DMS53 treated with DMSO at 0.1 percent for 48 hours (cell line): Measurements from ENCODE around the gene AQP11.
A peak's percentile ranks its signal among the peaks of the same experiment; 100 is the strongest.
"Not testable (repeated sequence)": the region's sequence is repeated elsewhere in the genome, so short reads cannot be mapped to it uniquely, and the experiment has no call there.

ENCODE experiments used
- DNase-seq: peaks from one replicate; lab custom pipeline; 2025; ENCODE audit not compliant: unreplicated experiment; lab: John Stamatoyannopoulos, UW

Gene AQP11

GRCh38 chr11:77589521-77590193, at the start of gene AQP11:
AQP11 (plus strand) TSS chr11:77589953; CDS start chr11:77589993, 40 bp downstream.
- peak; percentile 98 for DNase-seq

DNA sequence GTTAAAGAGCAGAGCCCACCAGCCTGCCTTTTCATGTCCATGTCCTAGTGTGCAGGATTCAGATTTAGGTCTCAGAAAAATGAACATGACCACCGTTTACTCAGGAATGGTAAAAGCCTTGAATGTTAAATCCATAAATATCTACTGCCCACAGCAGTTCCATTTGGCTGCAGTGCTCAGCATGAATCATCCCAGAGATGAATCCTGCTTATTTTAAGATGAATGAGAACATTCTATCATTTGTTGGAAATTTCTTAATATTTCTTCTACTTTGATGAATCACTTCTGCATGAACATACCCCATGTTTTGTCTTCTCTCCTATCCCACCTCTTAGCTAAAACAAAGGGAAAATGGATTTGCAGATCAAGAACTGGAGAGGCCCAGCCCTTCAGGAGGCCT, 47.5 kb upstream of the AQP11 start:
- no peak for DNase-seq

- peak; percentile 70 for DNase-seq
These were observed 42.5 kb upstream of the AQP11 start for GRCh38 chr11:77547047-77547836.

DNA sequence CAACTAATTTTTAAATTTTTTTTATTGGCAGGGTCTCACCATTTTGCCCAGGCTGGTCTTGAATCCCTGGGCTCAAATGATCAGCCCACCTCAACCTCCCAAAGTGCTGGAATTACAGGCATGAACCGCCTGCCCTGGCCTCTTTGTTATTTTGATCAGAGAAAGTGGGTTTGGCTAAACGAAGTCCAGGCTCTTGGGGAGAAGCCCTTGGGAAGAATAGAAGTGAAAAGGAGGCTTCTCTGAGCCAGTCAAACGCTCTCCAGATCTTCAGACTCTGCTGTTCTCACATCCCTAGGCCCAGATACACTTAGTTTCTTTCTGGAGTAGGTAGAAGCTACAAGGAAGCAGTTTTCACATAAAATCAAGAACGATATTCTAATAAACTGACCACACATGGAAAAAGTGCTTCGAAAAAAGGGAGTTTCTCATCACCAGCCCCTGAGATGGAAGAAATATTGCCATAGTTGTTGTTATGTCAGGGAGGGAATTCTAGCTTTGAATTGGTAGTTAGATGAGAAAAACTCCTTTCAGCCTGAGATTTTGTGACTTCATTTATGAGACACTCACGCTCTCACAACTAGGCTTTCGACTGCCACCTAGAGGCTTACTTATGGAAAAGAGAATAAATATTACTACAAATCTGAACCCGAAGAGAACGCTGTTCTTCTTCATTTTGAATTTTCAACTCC, 41.7 kb upstream of the AQP11 start:
- DNase-seq, result peak; percentile 95

DNA sequence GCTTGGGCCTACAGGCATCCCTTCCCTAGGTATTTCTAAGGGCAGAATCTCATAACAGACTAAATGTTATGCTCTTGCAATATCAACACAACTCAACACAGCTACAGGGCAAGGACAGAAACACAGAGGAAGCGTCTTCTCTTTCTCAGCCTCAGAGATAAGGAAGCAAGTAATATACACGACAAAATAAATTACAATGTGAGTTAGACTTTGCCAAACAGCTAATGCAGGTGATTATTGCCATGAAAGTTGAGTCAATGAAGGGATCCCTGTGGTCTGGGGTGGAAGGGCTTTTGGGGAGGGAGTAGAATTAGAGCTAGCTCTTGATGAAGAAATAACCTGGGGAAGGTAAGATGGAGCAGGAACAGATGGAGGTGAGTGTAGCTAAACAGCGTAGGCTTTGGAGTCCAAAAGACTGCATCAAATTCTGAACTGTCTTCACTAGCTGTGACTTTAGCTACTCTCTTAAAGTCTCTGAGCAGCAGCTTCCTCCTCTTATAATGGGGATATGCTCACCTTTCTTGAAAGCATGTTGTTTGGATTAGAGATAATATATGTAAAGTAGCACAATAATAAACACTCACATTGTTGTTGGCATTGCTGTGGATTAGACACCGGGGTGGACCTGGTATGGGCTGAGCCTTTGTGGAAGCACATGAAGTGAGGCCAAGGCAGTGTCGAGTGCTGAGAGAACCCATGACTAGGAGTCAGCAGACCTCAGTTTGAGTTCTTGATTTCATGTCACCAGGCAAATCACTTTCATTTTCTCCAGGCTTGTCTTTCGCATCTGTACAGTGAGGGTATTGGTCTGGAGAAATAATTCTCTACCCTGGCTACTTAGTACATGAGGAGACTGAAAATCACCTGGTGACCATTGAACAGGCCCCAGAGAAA, 41.0 kb upstream of the AQP11 start:
- DNase-seq, result no peak

DNA sequence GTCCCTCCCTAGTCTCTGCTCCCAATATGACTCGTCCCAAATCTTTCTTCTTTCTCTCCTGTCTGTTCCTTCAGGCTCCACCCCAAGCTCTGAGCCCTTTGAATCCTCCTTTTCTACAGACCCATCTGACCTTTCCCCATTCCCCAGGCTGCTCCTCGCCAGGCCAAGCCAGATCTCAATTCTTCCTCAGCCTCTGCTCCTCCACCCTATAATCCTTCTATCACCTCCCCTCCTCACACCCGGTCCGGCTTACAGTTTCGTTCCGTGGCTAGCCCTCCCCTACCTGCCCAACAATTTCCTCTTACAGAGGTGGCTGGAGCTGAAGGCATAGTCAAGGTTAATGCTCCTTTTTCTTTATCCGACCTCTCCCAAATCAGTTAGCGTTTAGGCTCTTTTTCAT, 38.3 kb upstream of the AQP11 start:
- DNase-seq, result not testable (repeated sequence)

DNA sequence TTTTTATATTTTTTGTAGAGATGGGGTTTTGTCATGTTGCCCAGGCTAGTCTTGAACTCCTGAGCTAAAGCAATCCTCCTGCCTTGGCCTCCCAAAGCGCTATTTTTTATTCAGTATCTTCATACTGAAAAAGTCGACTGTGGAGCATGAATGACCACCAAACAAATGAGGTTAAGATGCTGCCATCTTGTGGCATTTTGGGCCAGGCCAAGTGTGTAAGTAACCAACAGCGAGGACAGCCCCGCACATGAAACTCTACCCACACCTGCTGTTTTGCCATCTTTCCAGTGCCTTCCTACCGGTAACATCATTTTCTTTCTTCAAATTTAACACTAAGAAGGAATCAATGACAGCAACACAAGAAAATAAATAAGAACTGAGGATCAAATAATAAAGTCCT, 32.2 kb upstream of the AQP11 start:
- DNase-seq, result peak; percentile 58

- DNase-seq, result no peak
These were observed 31.4 kb upstream of the AQP11 start for GRCh38 chr11:77558380-77558779.

DNA sequence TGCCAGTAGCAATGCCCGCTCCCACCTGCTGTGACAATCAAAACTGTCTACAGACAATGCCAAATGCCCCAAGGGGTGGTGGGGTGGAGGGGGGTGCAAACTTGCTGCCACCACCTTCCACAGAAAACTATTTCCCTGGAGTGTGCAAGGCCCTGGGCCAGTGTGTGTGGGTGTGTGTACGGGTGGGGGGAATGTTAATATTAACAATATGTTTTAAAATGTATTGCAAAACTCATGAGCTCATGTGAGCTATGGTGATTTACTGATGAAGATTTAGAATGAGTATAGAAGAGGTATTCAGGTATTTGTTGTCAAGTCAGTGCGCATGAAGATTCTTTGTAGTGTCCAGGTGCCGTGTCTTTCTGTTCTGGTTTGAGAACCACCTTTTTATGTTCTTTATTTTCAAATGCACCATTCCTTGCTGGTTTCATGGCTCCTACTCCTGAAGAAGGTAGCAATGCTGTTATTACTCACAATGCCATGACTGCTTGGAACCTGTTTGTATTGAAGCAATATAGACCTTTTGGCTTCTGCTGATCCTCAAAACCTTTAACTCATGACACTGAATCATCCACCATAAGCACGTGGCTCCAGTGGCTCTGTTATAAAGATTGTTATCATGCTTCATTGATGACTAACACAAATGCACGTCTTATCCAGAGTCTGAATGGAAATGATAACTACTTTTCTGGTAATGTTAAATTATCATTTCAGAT, 29.9 kb upstream of the AQP11 start:
- no peak for DNase-seq

DNA sequence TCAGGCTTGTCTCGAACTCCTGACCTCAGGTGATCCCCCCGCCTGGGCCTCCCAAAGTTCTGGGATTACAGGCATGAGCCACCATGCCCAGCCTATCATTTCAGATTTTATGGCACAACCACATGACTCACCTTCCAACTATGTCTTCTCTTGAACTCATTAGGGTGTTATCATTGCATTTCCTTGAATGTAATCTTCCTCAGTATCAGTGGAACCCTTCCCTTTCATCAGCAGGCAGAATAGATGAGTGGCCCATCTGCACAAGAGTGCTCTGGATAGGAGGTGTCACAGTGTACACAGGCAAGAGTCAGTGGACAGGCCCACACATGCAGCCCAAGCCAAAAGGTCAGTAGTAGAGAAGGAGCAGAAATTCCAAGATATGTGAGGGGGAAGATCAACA, 29.1 kb upstream of the AQP11 start:
- DNase-seq, result no peak

GRCh38 chr11:77561257-77561656, 28.5 kb upstream of the AQP11 start:
- no peak for DNase-seq

DNA sequence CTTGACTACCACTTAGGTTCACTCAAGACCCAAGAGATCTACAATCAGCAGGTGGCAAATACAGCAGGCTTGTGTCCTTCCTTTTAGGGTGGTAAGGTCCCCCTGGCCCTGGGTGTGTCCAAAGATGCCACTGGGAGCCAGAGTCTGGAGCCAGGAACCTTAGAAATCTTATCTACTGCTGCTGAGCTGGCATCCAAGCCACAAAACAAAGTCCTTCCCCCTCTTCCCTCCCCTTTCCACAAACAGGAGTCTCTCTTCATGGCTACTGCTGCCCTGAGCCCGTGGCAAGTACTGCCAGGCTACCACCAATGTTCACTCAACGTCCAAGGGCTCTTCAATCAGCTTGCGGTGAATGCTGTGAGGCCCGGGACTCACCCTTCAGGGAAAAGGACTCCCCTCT, 21.4 kb upstream of the AQP11 start:
- no peak for DNase-seq

- no peak for DNase-seq
These were observed 20.7 kb upstream of the AQP11 start for GRCh38 chr11:77568916-77569675.

DNA sequence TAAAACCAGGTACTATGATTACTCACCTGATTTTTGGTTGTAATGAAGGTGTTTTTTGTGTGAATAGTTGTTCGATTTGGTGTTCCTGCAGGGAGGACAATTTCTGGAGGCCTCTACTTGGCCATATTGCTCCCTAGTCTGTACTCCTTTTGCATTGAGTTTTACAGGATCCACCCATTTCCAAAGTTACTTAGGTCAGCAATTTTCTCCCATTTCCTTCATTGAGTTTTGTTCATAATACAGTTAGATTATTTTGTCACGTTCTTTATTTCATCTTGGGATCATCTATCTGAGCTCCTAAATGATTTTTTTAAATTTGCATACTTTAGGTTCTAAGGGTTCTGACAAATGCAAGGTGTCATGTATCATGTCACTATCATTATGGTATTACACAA, 20.1 kb upstream of the AQP11 start:
- no peak for DNase-seq

- DNase-seq, result not testable (repeated sequence)
These were observed 18.9 kb upstream of the AQP11 start for GRCh38 chr11:77570896-77571295.

DNA sequence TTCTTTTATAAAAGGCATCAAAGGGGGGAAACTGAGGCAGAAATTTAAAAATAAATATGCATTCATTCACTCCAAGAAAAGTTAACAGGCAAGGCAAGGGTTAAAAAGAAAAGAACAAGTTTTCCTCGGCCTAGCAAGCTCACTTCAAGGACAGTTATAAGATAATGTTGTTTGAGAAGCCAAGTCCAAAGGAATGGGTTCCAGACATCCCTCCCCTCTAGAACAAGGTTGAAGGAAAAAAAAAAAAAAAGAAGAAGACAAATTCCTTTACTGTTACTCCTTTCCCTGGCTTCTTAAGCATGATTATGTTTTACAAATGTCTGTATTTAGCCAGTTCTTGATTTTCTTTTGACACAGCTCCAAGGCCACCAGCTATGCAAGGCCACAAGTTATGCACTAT, 14.3 kb upstream of the AQP11 start:
- not testable (repeated sequence) for DNase-seq

DNA sequence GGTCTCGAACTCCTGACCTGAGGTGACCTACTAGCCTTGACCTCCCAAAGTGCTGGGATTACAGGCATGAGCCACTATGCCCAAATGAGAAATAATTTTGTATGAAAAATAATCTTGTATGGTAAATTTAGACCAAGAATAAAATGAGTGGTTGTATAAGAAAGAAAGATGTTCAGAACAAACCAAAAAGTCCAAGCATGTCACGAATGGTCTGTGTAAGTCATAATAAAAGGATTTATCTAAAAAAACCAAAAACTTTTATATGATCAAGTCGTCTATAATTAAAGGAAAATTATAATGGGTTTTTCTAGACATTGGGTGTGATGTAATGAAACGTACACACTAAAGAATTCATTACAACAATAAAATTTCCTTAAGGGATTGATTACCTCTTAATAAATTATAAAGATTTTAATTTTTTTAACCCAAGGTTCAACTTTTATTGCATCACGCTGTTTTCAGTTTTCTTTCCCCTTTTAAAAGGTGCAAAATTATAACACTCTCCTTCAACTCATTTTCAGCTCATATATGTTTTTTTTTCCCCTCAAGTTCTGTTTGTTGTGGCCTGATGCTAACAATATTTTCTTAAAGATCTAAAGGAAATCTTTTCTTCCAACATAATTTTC, 8.9 kb upstream of the AQP11 start:
- peak; percentile 24 for DNase-seq

DNA sequence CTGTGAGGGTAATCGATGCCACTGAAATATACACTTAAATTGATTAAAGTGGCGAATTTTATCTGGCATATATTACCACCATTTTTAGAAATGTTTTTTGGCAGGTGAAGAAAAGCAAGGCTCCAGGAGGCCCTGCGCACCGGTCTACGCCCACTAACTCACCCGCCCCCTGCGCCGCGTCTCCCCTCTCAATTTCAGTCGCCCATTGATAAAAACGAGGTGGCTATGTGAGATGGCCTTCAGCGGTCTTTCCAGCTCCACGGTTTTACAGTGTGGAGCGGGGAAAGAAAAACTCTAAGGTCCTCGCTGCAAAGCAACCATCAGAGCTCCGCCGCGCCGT, 602 bp upstream of the AQP11 start:
- no peak for DNase-seq

DNA sequence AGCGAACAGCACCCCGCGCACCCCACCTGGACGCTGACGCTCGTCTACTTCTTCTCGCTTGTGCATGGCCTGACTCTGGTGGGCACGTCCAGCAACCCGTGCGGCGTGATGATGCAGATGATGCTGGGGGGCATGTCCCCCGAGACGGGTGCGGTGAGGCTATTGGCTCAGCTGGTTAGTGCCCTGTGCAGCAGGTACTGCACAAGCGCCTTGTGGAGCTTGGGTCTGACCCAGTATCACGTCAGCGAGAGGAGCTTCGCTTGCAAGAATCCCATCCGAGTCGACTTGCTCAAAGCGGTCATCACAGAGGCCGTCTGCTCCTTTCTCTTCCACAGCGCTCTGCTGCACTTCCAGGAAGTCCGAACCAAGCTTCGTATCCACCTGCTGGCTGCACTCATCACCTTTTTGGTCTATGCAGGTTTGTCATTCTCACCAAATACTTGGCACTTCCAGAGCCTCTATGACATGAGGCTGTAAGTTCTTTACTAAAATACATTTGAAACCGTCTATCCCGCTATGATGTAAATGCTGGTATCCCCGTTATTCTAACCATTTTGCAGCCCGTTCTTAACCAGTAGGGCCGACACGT, 535 bp downstream of the AQP11 start:
- peak; percentile 83 for DNase-seq
